GM18873 (cell line): ENCODE data around the gene LEMD3.
"Not testable (repeated sequence)": the region's sequence is repeated elsewhere in the genome, so short reads cannot be mapped to it uniquely, and the experiment has no call there.

Experiments used
- ATAC-seq: cut with Tn5 transposase; IDR thresholded peaks from one replicate; pipeline ENCODE4 v1.9.1; 2021; ENCODE audit warnings: mild to moderate bottlenecking, moderate library complexity, moderate number of reproducible peaks; ENCODE audit not compliant: unreplicated experiment, low FRiP score

Gene LEMD3

GRCh38 chr12:65276916-65277530, 107.6 kb downstream of the LEMD3 start:
- ATAC-seq, result no peak

GRCh38 chr12:65277994-65278575, 108.7 kb downstream of the LEMD3 start:
- ATAC-seq, result no peak

GRCh38 chr12:65278576-65279368, 109.4 kb downstream of the LEMD3 start, which contains the start of gene MSRB3:
Gene MSRB3 (plus strand): TSS chr12:65278683. CDS start chr12:65308580, 29,897 bp downstream.
- peak; percentile 68 for ATAC-seq

- no peak for ATAC-seq
These were observed 110.2 kb downstream of the LEMD3 start for GRCh38 chr12:65279369-65280112.

- ATAC-seq, result no peak
These were observed 110.9 kb downstream of the LEMD3 start for GRCh38 chr12:65280306-65280705.

- no peak for ATAC-seq
These were observed 113.5 kb downstream of the LEMD3 start for GRCh38 chr12:65282840-65283239.

- ATAC-seq, result not testable (repeated sequence)
These were observed 116.1 kb downstream of the LEMD3 start for GRCh38 chr12:65285532-65285931.

- no peak for ATAC-seq
These were observed 118.0 kb downstream of the LEMD3 start for GRCh38 chr12:65287426-65287825.

- ATAC-seq, result no peak
These were observed 122.9 kb downstream of the LEMD3 start for GRCh38 chr12:65292241-65292640.

- ATAC-seq, result no peak
These were observed 124.4 kb downstream of the LEMD3 start for GRCh38 chr12:65293735-65294134.

- no peak for ATAC-seq
These were observed 125.4 kb downstream of the LEMD3 start for GRCh38 chr12:65294641-65295262.

- no peak for ATAC-seq
These were observed 127.3 kb downstream of the LEMD3 start for GRCh38 chr12:65296508-65297265.
